Skeletal muscle tissue (tissue), 4 donors: ENCODE measurements around the gene COPRS. TPM values are rescaled to one million over a fixed set of nuclear protein-coding genes. Genes with fewer than 3 reads are reported as not detected.

Experiments
- H3K27ac ChIP-seq: one replicate; pipeline ENCODE4 v1.7.0; 2013; ENCODE audit warnings: mild to moderate bottlenecking, low read depth, low read length, inconsistent platforms
- H3K27me3 ChIP-seq, 3 donors: one replicate each; pipeline ENCODE4 v1.7.0; 2013; ENCODE audit warnings: low read length in 3 of 3; ENCODE audit not compliant: control insufficient read depth in 3 of 3, insufficient read depth in 3 of 3
- H3K36me3 ChIP-seq, 3 donors: one replicate each; pipeline ENCODE4 v1.7.0; 2013; ENCODE audit warnings: low read length in 3 of 3; ENCODE audit not compliant: control insufficient read depth in 3 of 3, insufficient read depth in 3 of 3
- H3K4me1 ChIP-seq, 3 donors: one replicate each; pipeline ENCODE4 v1.7.0; 2013; ENCODE audit warnings: low read length in 3 of 3, mild to moderate bottlenecking in 3 of 3; ENCODE audit not compliant: control insufficient read depth in 3 of 3, insufficient read depth in 3 of 3
- H3K4me3 ChIP-seq, 3 donors: one replicate each; pipeline ENCODE4 v1.7.0; 2013; ENCODE audit warnings: low read length in 3 of 3
- H3K9ac ChIP-seq, 3 donors: one replicate each; pipeline ENCODE4 v1.7.0; 2013; ENCODE audit warnings: low read length in 3 of 3, mild to moderate bottlenecking in 3 of 3, moderate library complexity in 2 of 3, low read depth in 1 of 3
- H3K9me3 ChIP-seq, 3 donors: one replicate each; pipeline ENCODE4 v1.7.0; 2013; ENCODE audit warnings: low read length in 3 of 3; ENCODE audit not compliant: control insufficient read depth in 3 of 3
- total RNA-seq: library from RNA; depleted of rRNA; stranded (reverse); fragments of >200 nt; gene quantifications from one replicate; pipeline ENCODE4 v1.2.3, GENCODE V29; 2014
- donor health status: Osteomylitis.

Gene COPRS
- total RNA-seq, 1 donor from 2014 or later = 39.7 TPM

GRCh38 chr17:31853911-31854470 lies 5.1 kb downstream of the COPRS start:
- Histone ChIP-seq H3K9me3 (no peaks in the 10 kb centered on the region), H3K9ac (no peak overlapping the region), H3K27me3 (no peaks in the 10 kb centered on the region), H3K4me3 (no peak overlapping the region), H3K4me1 (peaks cover 8 to 12% (median 8%) of the 10 kb centered on the region in 3 donors), H3K27ac (no peak overlapping the region), H3K36me3 (peaks cover 5 to 16% (median 14%) of the 10 kb centered on the region in 3 donors)

GRCh38 chr17:31845291-31845690 lies 13.8 kb downstream of the COPRS start:
- no peak overlapping the region for H3K27ac ChIP-seq
- peaks cover 16 to 21% (median 19%) of the 10 kb centered on the region in 3 donors for H3K4me1 ChIP-seq
- H3K9ac ChIP-seq = no peak overlapping the region
- peaks cover 0 to 7% (median 0%) of the 10 kb centered on the region in 3 donors for H3K27me3 ChIP-seq
- no peak overlapping the region for H3K4me3 ChIP-seq
- H3K36me3 ChIP-seq = no peaks in the 10 kb centered on the region
- H3K9me3 ChIP-seq = no peaks in the 10 kb centered on the region

- Histone ChIP-seq H3K4me3 (peak overlapping the region; percentile 34 to 49 (median 36)), H3K9ac (peak overlapping the region; percentile 25 to 63 (median 27))
These were observed 15.8 kb downstream of the COPRS start for GRCh38 chr17:31843070-31843745.

GRCh38 chr17:31842195-31843069 lies 16.6 kb downstream of the COPRS start:
- Histone ChIP-seq H3K27me3 (peaks cover 0 to 7% (median 0%) of the 10 kb centered on the region in 3 donors), H3K27ac (no peak overlapping the region), H3K4me1 (peaks cover 16 to 21% (median 19%) of the 10 kb centered on the region in 3 donors), H3K4me3 (peak overlapping the region; percentile 34 to 49 (median 36)), H3K9ac (peak overlapping the region; percentile 2 to 63 (median 25)), H3K36me3 (no peaks in the 10 kb centered on the region), H3K9me3 (no peaks in the 10 kb centered on the region)

More at GRCh38 chr17:31843070-31843745, 15.8 kb downstream of the COPRS start:
- no peaks in the 10 kb centered on the region for H3K9me3 ChIP-seq
- no peak overlapping the region for H3K27ac ChIP-seq
- H3K36me3 ChIP-seq = no peaks in the 10 kb centered on the region
- peaks cover 16 to 21% (median 19%) of the 10 kb centered on the region in 3 donors for H3K4me1 ChIP-seq
- peaks cover 0 to 7% (median 0%) of the 10 kb centered on the region in 3 donors for H3K27me3 ChIP-seq

GRCh38 chr17:31841850-31842194 lies 17.2 kb downstream of the COPRS start:
- peak overlapping the region in 1 of 3 donors; percentile 34 for H3K9ac ChIP-seq
- H3K4me3 ChIP-seq = no peak overlapping the region
- H3K27me3 ChIP-seq = peaks cover 0 to 7% (median 0%) of the 10 kb centered on the region in 3 donors
- no peak overlapping the region for H3K27ac ChIP-seq
- H3K4me1 ChIP-seq = peaks cover 16 to 21% (median 19%) of the 10 kb centered on the region in 3 donors
- H3K36me3 ChIP-seq = no peaks in the 10 kb centered on the region
- no peaks in the 10 kb centered on the region for H3K9me3 ChIP-seq

GRCh38 chr17:31838636-31839225 lies 20.3 kb downstream of the COPRS start:
- Histone ChIP-seq H3K4me3 (no peak overlapping the region), H3K9ac (no peak overlapping the region), H3K9me3 (no peaks in the 10 kb centered on the region), H3K27ac (no peak overlapping the region), H3K36me3 (no peaks in the 10 kb centered on the region), H3K27me3 (peaks cover 0 to 7% (median 0%) of the 10 kb centered on the region in 3 donors), H3K4me1 (peaks cover 16 to 21% (median 19%) of the 10 kb centered on the region in 3 donors)

GRCh38 chr17:31835984-31836383 lies 23.1 kb downstream of the COPRS start:
- Histone ChIP-seq H3K4me1 (peaks cover 0 to under 1% (median 0%) of the 10 kb centered on the region in 3 donors), H3K36me3 (no peaks in the 10 kb centered on the region), H3K27ac (no peak overlapping the region), H3K4me3 (no peak overlapping the region), H3K27me3 (no peaks in the 10 kb centered on the region), H3K9ac (no peak overlapping the region), H3K9me3 (no peaks in the 10 kb centered on the region)

GRCh38 chr17:31834448-31834847 lies 24.6 kb downstream of the COPRS start:
- Histone ChIP-seq H3K9me3 (no peaks in the 10 kb centered on the region), H3K27me3 (no peaks in the 10 kb centered on the region), H3K27ac (no peak overlapping the region), H3K9ac (no peak overlapping the region), H3K36me3 (no peaks in the 10 kb centered on the region), H3K4me3 (no peak overlapping the region), H3K4me1 (no peaks in the 10 kb centered on the region)

- H3K4me1 ChIP-seq = no peaks in the 10 kb centered on the region
- H3K9me3 ChIP-seq = no peaks in the 10 kb centered on the region
- no peak overlapping the region for H3K4me3 ChIP-seq
- H3K27ac ChIP-seq = no peak overlapping the region
- H3K9ac ChIP-seq = no peak overlapping the region
- H3K36me3 ChIP-seq = no peaks in the 10 kb centered on the region
- no peaks in the 10 kb centered on the region for H3K27me3 ChIP-seq
These were observed 26.3 kb downstream of the COPRS start for GRCh38 chr17:31832746-31833145.
